KMS-11 (cell line): ENCODE data around the gene VWDE.

Experiments
- H2AFZ ChIP-seq: fragments of 200-600 bp; sonication (generic); 2 replicates; pipeline ENCODE4 v1.6.1; 2016; ENCODE audit warnings: antibody characterized with exemption, mixed run types, low read depth
- H3K27ac ChIP-seq: fragments of 200-600 bp; sonication (generic); 2 replicates; pipeline ENCODE4 v1.6.1; 2016; ENCODE audit warnings: mild to moderate bottlenecking, mixed run types
- H3K27me3 ChIP-seq: fragments of 200-600 bp; sonication (generic); 2 replicates; pipeline ENCODE4 v1.6.1; 2017; ENCODE audit warnings: mild to moderate bottlenecking, low read depth, mixed run types, moderate library complexity; ENCODE audit not compliant: insufficient read depth
- H3K36me3 ChIP-seq: fragments of 200-600 bp; sonication (generic); 2 replicates; pipeline ENCODE4 v1.6.1; 2017; ENCODE audit warnings: mild to moderate bottlenecking, mixed run types; ENCODE audit not compliant: insufficient read depth
- H3K4me1 ChIP-seq: fragments of 200-600 bp; sonication (generic); 2 replicates; pipeline ENCODE4 v1.6.1; 2016; ENCODE audit warnings: mild to moderate bottlenecking, low read depth, mixed run types; ENCODE audit not compliant: poor library complexity, severe bottlenecking
- H3K4me2 ChIP-seq: fragments of 200-600 bp; sonication (generic); 2 replicates; pipeline ENCODE4 v1.7.0; 2016; ENCODE audit warnings: mild to moderate bottlenecking, mixed run types
- H3K4me3 ChIP-seq: fragments of 200-600 bp; sonication (generic); IDR thresholded peaks from 2 replicates; pipeline ENCODE4 v1.6.1; 2017; ENCODE audit warnings: low read depth, low read length, mixed read lengths; ENCODE audit not compliant: insufficient read depth
- H3K79me2 ChIP-seq: fragments of 200-600 bp; sonication (generic); 2 replicates; pipeline ENCODE4 v1.6.1; 2016; ENCODE audit warnings: low read depth, mixed run types; ENCODE audit not compliant: insufficient read depth
- H3K9ac ChIP-seq: fragments of 200-600 bp; sonication (generic); 2 replicates; pipeline ENCODE4 v1.6.1; 2016; ENCODE audit warnings: mild to moderate bottlenecking, mixed run types
- H4K20me1 ChIP-seq: fragments of 200-600 bp; sonication (generic); 2 replicates; pipeline ENCODE4 v1.6.1; 2016; ENCODE audit warnings: mild to moderate bottlenecking, mixed run types; ENCODE audit not compliant: insufficient read depth
- TF ChIP-seq, protein P1 (sequence below): fragments of 200-600 bp; sonication (generic); conservative IDR thresholded peaks from 2 replicates; pipeline ENCODE4 v1.6.1; 2017; ENCODE audit warnings: low read depth, mild to moderate bottlenecking, antibody characterized with exemption, low read length, moderate library complexity, mixed read lengths

Gene VWDE

DNA sequence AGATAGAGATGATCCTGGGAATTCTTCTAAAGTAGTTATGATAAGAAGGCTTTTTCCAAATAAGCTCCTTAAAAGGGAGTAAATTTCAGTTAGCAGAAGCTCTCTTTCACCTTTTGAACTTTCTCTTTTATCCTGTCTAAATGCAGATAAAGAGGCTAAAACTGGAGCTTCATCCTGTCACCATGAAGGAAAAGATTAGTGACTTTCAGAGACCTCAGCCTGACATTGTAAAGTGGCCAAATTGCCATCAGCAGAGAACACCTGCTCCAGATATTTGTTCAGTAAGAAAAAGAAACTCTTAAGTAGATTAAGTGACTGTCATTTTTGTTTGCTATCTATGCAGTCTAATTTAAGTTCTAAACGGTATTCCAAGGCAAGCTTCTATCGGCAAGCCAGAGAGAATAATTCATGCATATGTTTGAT, 18.3 kb downstream of the VWDE start:
- Histone ChIP-seq H3K4me2 (no peak overlapping the region), H4K20me1 (no peaks in the 10 kb centered on the region), H3K27ac (no peak overlapping the region), H3K4me3 (no peak overlapping the region), H3K27me3 (no peaks in the 10 kb centered on the region), H3K4me1 (no peaks in the 10 kb centered on the region), H2AFZ (no peak overlapping the region), H3K36me3 (no peaks in the 10 kb centered on the region), H3K9ac (no peak overlapping the region), H3K79me2 (no peaks in the 10 kb centered on the region)
- TF ChIP-seq, protein P1, sequence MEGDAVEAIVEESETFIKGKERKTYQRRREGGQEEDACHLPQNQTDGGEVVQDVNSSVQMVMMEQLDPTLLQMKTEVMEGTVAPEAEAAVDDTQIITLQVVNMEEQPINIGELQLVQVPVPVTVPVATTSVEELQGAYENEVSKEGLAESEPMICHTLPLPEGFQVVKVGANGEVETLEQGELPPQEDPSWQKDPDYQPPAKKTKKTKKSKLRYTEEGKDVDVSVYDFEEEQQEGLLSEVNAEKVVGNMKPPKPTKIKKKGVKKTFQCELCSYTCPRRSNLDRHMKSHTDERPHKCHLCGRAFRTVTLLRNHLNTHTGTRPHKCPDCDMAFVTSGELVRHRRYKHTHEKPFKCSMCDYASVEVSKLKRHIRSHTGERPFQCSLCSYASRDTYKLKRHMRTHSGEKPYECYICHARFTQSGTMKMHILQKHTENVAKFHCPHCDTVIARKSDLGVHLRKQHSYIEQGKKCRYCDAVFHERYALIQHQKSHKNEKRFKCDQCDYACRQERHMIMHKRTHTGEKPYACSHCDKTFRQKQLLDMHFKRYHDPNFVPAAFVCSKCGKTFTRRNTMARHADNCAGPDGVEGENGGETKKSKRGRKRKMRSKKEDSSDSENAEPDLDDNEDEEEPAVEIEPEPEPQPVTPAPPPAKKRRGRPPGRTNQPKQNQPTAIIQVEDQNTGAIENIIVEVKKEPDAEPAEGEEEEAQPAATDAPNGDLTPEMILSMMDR, result no peak

DNA sequence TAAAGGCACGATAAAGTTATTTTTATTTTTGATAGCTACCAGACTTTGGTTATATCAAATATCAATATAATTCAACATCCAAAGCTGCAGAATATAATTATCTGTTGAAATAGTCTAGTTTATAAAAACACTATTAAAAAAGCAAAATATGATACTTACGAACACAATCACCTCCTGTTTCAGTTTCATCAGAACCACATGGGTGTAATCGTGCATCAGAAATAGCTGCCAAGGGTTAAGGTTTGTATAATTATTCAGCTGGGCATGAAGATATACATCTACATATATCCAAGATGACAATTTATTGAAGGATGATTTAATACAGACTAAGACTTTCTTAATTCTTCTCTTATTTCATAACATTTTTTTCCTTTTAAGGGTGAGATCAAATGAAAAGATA, 20.3 kb downstream of the VWDE start:
- Histone ChIP-seq H3K27ac (no peak overlapping the region), H3K4me2 (no peak overlapping the region), H3K4me3 (no peak overlapping the region), H3K9ac (no peak overlapping the region), H4K20me1 (no peaks in the 10 kb centered on the region), H3K4me1 (no peaks in the 10 kb centered on the region), H3K36me3 (no peaks in the 10 kb centered on the region), H3K27me3 (no peaks in the 10 kb centered on the region), H2AFZ (no peak overlapping the region), H3K79me2 (no peaks in the 10 kb centered on the region)
- TF ChIP-seq, protein P1, result no peak

DNA sequence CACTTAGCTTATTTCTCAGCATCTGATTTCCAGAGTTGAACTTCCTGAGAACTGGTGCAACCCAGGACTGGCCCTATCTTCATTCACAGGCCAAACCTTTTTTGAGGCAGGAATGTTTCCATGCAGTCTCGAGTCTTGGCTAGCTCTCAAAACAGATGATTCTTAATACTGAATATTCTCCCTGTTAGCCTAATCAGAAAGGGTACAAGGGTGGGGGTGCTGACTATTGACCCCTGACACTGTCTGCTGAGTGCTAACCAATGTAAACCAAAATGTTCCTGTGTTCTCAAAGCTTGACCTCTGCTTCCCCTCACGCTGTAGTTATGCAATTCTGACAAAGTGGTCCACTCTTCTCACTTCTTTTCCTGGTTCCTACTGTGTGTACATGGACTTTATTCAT, 25.3 kb downstream of the VWDE start:
- Histone ChIP-seq H3K4me1 (no peaks in the 10 kb centered on the region), H3K27ac (no peak overlapping the region), H3K4me3 (no peak overlapping the region), H3K79me2 (no peaks in the 10 kb centered on the region), H3K9ac (no peak overlapping the region), H3K4me2 (no peak overlapping the region), H3K27me3 (no peaks in the 10 kb centered on the region), H2AFZ (no peak overlapping the region), H4K20me1 (no peaks in the 10 kb centered on the region), H3K36me3 (no peaks in the 10 kb centered on the region)
- TF ChIP-seq, protein P1, result no peak

DNA sequence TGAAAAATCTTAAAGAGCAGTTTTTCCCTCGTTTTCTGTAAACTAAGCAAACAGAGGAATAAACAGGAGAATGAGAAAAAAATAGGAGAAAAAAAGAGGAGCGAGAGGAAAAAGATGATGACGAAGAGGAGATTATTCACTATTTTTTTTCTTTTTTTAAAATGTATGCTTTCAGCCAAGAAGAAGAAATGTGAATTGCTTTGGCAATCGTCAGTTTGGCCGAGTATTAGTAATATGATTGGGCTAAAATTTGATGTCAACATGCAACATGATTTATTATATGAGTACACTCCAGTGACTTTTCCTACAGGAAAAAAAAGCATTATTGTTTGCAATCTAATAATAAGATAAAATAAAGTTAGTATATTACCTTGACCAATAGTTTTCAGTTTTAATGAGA, 26.3 kb downstream of the VWDE start:
- Histone ChIP-seq H3K79me2 (no peaks in the 10 kb centered on the region), H3K4me1 (no peaks in the 10 kb centered on the region), H3K27ac (no peak overlapping the region), H3K4me2 (no peak overlapping the region), H3K27me3 (no peaks in the 10 kb centered on the region), H3K4me3 (no peak overlapping the region), H3K9ac (no peak overlapping the region), H2AFZ (no peak overlapping the region), H3K36me3 (no peaks in the 10 kb centered on the region), H4K20me1 (no peaks in the 10 kb centered on the region)
- TF ChIP-seq, protein P1, result no peak
